NCI-H1930 (cell line): ENCODE measurements around the gene TBC1D2B.

ENCODE experiments used
- DNase-seq, 2 experiments: peaks; one replicate each; lab custom pipeline; 2025; lab: John Stamatoyannopoulos, UW

Gene TBC1D2B

GRCh38 chr15:78093242-78094020 lies 15.9 kb upstream of the TBC1D2B start:
- no peak for DNase-seq

GRCh38 chr15:78092261-78093041 lies 14.9 kb upstream of the TBC1D2B start, which contains the start of gene SH2D7:
Gene SH2D7, plus strand, starts transcription at chr15:78092561. Its CDS starts 24 bp downstream, at chr15:78092585.
- DNase-seq: no peak

DNA sequence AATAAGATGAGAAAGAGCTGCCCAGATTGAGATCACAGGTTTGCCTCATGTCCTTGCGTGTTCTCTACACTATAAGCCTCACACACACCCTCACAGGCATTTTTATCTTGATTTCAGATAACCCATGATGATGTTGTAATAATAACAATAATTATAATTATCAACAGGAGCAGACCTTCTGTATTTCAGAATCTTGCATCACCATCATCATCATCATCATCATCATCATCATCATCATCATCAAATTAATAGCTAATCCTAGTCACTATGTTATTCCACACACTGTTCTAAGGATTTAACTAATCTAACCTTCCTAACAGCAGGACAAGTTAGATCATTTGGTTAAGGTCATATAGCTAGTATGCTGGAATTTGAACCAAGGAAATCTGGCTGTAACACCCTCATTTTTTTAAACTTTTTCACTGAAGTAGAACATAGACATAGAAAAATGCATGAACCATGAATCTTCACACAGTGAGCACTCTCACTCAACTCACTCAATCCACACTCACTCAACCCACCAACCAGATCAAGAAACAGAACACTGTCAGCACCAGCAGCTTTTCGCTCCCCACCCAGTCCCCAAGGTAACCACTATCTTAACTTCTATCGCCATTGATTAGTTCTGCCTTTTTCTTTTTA lies 13.0 kb upstream of the TBC1D2B start:
- no peak for DNase-seq

- DNase-seq: no peak
Measured at GRCh38 chr15:78088773-78089080, 11.2 kb upstream of the TBC1D2B start.

DNA sequence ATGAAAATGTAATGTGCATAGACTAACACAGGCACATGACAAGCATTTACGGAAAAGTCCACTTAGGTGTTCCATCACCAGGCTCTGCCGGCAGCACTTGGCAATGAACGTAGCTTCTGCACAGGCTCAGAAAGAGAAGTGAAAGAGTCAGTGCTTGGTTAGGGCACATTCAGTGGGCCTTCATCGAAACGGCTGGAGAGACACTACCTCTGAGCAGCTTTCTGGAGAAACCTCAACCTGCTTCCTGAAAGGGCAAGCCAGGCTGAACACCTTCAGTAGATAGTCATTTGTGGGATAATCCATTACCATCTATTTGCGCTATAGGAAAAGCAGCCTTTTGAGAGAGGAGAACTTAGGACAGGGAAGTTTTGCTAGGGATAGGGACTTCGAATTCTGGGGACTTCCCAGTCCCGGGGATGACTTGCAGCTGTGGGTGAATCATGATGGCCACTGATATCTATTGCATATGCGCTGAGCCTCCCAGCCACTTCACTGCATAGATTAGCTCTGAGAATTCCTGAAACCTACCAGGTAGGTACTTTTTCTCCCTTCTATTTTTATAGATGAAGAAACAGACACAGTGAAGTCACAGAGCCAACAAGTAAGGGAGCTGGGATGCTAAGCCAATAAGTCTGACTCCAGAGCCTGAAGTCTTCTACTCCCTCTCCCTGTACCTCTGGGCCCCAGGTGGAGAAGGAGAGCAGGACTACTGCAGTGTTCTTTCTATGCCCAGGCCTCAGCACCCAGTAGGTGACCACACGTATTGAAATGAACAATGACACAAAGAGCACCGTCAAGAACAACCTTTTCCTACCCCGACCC lies 10.7 kb upstream of the TBC1D2B start:
- no peak for DNase-seq

DNA sequence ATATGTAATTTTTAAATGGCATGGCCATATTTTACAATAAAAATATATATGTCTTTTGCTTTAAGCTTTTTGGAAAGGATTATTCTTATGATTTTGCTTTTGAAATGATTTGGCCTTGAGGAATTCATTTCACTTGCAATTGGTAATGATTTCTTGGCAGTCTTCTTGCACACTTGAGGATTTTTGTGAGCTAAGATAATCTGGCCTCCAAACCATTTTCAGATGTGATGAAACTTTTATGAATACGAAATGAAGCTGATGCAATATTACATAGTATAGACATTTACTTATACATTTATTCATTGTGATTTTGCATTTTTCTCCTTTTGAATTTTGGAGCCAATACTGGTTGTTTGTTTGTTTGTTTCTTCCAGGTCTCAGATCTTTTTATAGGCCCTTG lies 8.4 kb upstream of the TBC1D2B start:
- DNase-seq: no peak

DNA sequence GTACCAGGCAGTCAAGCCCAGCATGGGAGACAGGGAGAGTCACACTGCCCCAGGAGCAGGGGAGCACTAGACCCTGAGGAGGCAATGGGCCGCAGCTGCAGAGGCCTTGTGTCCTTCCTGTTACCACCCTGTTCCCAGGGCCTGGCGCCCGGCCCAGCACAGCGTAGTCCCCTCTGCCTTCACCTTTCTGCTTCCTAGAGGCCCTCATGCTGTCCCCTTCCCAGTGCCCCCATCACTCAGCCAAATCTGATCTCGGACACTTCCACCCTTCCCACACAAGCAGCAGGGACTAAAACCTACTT lies 6.9 kb upstream of the TBC1D2B start:
- DNase-seq: no peak

DNA sequence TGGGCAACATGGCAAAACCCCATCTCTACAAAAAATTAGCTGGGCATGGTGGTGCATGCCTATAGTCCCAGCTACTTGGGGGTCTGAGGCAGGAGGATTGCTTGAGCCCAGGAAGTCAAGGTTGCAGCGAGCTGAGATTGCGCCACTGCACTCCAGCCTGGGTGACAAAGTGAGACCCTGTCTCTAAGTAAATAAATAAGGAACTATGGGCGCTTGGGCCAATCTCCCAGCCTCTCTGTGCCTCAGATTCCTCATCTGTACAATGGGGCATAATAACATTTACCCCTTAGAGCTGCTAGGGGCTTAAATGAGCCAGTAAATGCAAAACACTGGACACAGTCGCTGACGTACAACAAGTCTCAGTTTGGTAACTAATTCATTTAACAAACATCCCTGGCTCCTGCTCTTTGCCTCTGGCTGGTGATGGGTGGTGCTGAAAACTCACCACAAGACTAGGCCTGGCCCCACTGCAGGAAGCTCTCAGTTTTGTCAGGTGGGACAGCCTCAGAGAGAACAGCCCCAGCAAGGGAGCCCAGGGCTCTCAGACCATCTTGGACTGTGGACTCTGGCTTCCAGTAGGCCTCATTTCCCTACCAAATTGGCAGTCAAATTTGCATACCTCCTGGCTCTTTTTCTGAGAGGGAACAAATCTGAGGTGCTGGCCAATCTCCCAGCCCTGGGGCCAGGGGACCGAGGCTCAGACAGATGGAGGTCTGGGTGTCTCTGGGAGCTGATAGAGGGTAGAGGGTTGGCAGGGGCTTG lies 6.4 kb upstream of the TBC1D2B start:
- DNase-seq: no peak

GRCh38 chr15:78083186-78083585 lies 5.7 kb upstream of the TBC1D2B start:
- DNase-seq: no peak

- DNase-seq: no peak
Measured at GRCh38 chr15:78082743-78083110, 5.2 kb upstream of the TBC1D2B start.

GRCh38 chr15:78082106-78082742 lies 4.7 kb upstream of the TBC1D2B start:
- no peak for DNase-seq

DNA sequence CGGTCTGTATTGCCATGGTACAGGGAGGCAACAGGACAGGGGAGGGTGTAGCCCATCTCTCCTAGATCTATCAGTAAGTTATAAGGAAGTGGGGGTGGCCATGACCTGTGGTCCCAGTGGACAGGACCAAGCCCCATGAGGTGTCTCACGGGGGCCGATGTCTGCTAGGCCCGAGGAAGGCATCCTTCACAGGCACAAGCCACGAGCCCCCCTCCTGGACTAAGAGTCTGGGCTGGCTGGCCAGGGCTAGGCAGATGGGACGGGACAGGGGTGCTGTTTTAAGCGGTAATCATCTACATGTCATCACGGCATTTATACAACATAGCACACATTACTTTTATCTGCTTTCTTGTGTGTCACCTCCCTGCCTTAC lies 2.6 kb upstream of the TBC1D2B start:
- no peak for DNase-seq

GRCh38 chr15:78079298-78080087 lies 2.0 kb upstream of the TBC1D2B start:
- DNase-seq: no peak

- no peak for DNase-seq
Measured at GRCh38 chr15:78077871-78078210, 330 bp upstream of the TBC1D2B start.

DNA sequence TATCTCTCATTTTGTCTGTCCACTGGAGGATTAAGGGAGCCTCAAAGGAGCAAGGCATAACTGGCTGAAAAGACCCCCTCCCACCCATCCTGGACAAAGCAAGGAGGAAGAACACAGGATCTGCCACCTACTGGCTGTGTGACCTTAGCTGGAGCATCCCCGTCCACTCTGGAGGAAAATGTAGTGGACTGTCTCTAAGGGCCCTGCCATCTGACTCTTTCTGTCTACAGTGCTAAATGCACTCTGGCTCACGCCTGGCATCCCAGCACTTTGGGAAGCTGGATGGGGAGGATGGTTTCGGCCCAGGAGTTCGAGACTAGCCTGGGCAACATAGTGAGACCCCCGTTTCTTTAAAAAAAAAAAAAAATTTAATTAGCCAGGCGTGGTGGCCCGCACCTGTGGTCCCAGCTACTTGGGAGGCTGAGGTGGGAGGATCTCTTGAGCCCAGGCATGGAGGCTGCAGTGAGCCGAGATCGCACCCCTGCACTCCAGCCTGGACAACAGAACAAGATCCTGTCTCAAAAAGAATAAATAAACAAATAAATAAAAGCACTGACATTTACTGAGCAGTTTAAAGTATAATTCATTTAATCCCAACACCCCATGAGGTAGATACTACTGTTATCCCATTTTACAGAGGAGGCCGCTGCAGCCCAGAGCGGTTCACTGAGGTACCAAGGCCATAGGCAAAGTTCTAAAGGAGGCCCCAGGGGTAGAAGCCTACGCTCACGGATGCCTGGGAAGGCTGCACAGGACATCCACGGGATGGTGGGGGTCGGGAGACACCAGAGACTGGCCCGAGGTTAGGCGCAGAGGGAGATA lies 1.1 kb downstream of the TBC1D2B start:
- DNase-seq: no peak

DNA sequence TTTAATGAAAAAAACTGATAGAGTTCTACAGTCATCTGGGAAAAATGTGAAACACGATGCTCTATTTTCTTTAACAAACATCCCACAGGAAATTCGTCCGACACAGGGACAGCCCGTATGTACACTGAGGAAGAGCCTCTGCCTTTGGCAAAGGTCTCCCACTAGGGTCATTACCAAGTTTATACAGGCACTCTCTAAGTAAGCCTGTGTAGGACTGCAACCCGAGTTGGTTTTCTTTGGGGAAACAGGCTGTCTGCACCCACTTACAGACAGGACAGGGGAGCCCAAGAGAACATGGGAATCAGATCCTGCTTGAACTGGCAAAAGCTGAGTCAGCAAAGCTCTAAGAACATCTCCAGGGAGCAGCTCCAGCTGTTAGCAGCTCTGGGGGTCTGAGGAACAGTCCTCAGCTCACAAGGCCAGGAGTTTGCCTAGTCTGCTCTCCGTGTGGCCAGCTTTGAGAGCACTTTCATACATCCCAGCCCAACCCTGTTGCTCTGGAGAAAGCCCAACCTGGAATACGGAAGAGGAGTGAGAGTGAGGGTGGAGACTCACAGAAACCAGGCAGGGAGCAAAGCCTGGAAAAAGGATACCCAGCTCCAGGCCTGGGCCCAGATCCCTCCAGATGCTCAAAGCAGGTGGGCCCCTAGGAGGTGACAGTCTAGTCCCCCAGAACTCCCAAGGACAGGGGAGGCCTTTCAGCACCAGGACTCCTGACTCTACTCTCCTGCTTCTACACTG lies 1.9 kb downstream of the TBC1D2B start:
- no peak for DNase-seq

DNA sequence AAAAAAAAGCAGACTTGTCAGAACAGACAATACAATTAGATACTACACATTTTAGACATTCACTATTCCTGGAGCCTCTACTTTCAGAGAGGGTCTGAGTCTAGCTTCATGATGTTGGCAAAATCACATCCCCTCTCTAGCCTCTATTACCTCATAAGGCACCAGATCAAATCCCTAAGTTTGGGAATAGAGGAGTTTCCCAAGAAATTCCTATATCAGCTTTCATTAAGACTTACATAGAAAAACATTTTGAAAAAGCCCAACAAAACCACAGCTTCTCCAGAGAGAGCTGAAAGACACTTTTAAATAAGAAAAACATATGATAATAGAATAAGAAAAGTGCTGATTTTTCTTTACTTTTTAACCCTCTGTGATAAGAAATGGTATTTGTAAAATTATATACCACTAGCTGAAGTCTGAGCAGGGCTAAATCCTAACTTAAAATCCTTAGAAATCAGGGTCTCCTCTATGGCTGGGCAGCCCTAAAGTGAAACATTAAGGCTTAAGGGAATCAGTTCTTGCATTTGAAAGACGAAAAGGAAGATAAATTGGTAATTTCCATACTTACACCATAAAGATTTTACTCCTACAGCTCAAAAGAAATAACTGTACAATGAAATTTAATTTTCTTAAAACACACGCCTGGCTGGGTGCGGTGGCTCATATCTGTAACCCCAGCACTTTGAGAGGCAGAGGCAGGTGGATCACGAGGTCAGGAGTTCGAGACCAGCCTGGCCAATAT lies 4.3 kb downstream of the TBC1D2B start:
- no peak for DNase-seq
